Transverse colon (tissue), 4 donors: ENCODE results near the gene LEFTY1. TPM values are rescaled to one million over a fixed set of nuclear protein-coding genes. Genes with fewer than 3 reads are reported as not detected.

Experiments used
- DNase-seq: peaks from one replicate; pipeline ENCODE4 v3.0.0-alpha.2; 2019
- H3K27ac ChIP-seq, 4 donors: fragments of 200-600 bp; sonication (generic); 2 replicates each; pipeline ENCODE4 v1.5.1; 2016 to 2018; ENCODE audit warnings: inconsistent platforms in 4 of 4
- H3K27me3 ChIP-seq: fragments of 200-600 bp; sonication (generic); 2 replicates; pipeline ENCODE4 v1.5.1; 2017; ENCODE audit warnings: inconsistent platforms
- H3K36me3 ChIP-seq, 4 donors: fragments of 200-600 bp; sonication (generic); 2 replicates each; pipeline ENCODE4 v1.5.1; 2017 to 2019; ENCODE audit warnings: inconsistent platforms in 4 of 4
- H3K4me1 ChIP-seq, 4 donors: fragments of 200-600 bp; sonication (generic); 2 replicates each; pipeline ENCODE4 v1.5.1; 2017 to 2020; ENCODE audit warnings: inconsistent platforms in 4 of 4
- H3K4me3 ChIP-seq, 4 donors: fragments of 200-600 bp; sonication (generic); 1 replicate in 1 of 4; 2 replicates in 3 of 4; pipeline versions ENCODE4 v1.5.1 to v1.6.1; 2017 to 2019; ENCODE audit warnings: inconsistent platforms in 4 of 4
- H3K9me3 ChIP-seq, 2 donors: fragments of 200-600 bp; sonication (generic); 2 replicates each; pipeline ENCODE4 v1.5.1; 2017 to 2019; ENCODE audit warnings: inconsistent platforms in 2 of 2
- CTCF ChIP-seq, 5 experiments: fragments of 200-600 bp in 3 of 5; fragments of 450-650 bp in 2 of 5; sonication (generic) in 3 of 5; IDR thresholded peaks; 1 replicate in 2 of 5; 2 replicates in 3 of 5; pipeline ENCODE4 v1.5.1; 2016 to 2017; ENCODE audit warnings: antibody characterized with exemption in 5 of 5, inconsistent platforms in 3 of 5, mild to moderate bottlenecking in 2 of 5, moderate library complexity in 1 of 5
- EP300 ChIP-seq: sonication (generic); formaldehyde crosslinking; IDR thresholded peaks from one replicate; pipeline ENCODE4 v1.6.1; 2017; ENCODE audit warnings: antibody characterized with exemption, low read depth
- POLR2A ChIP-seq: fragments of 450-650 bp; IDR thresholded peaks from one replicate; pipeline ENCODE4 v1.6.1; 2016; ENCODE audit warnings: antibody characterized with exemption, mild to moderate bottlenecking, moderate library complexity
- POLR2AphosphoS5 ChIP-seq, 3 donors: sonication (generic); formaldehyde crosslinking; IDR thresholded peaks; one replicate each; pipeline ENCODE4 v1.6.1; 2016; ENCODE audit warnings: antibody characterized with exemption in 3 of 3
- WGBS, 2 donors: methylation state at CpG; one replicate each; pipeline ENCODE4 v1.1.5; 2018; ENCODE audit warnings: low coverage in 1 of 2; 5-methylcytosine and 5-hydroxymethylcytosine counted together
- in situ Hi-C, 4 donors: fragments of 200-750 bp; cut with MboI; loops; one replicate each; pipeline versions ENCODE4 v1.15.0 to v1.15.1; 2017; ENCODE audit warnings: low sequenced_read_pairs in 3 of 4, low pct_ligation_motif_present in 1 of 4, low pct_unique_long_range_greater_than_20kb in 1 of 4
- intact Hi-C: fragments of 100-400 bp; cut with DNase I; formaldehyde crosslinking; loops from one replicate; pipeline ENCODE4 v1.15.1; 2023; ENCODE audit warnings: low total_unique reads
- total RNA-seq, 4 donors: library from RNA; depleted of rRNA; stranded (reverse); fragments of >200 nt; gene quantifications; one replicate each; pipeline ENCODE4 v1.1.0, GENCODE V29; 2016

Gene LEFTY1
- total RNA-seq, 4 donors from 2014 or later, result 86.0 to 320 (median 214) TPM

DNA sequence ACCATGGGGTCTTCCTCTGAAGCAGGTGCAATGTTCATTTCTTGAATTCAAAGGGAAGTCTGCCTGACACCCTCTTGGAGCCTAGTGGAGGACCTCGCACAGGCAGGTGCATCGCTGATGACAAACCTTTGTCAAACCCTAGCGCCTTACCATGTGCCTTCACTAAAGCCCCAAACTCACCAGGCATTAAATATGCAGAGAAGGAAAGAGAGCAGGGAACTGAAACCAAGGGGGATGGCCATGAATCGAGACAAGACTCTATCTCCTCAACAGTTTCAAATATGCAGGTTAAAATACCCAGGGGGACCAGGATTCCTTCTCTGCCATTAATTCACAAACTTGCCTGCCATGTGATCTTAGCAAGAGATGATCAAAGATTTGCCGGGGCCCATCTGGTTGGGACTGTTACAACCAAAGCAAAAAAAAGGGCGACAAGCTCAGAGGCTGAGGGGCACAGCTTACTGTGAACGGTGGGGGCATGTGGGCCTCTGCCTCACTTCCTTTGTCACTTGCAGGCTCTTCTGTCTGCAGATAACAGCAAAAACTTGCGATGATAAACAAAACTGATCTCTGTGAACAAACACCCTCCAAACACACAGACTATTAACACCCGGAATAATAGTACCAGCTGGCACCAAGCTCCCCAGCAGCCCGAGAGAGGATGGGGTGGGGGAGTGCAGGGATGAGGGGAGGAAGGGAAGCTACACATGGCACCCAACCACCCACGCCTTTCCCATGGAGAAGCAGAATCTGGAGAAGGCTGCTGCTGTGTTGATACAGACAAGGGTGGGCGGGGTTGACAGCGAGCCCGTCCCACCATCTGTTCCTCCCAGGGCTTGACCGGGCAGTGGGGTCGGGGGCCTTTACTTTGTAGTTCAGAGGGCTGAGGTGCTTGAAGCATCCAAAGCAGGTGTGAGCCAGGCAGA, 40.7 kb downstream of the LEFTY1 start:
- no peak overlapping the region for H3K4me3 ChIP-seq
- DNase-seq, result no peak
- 38 to 49% methylated on average over 4 to 16 of the region's 16 CpGs for WGBS, 2 donors
- peaks cover 0 to 33% (median 18%) of the 10 kb centered on the region in 4 donors for H3K4me1 ChIP-seq
- in situ Hi-C loops (no loop called here), intact Hi-C loops (loop anchor here (10.0 kb wide), 1 partner anchor 73 kb away; the partner anchor contains the start of gene SRP9)
- peaks cover 0 to 8% (median 3%) of the 10 kb centered on the region in 4 donors for H3K36me3 ChIP-seq
- H3K9me3 ChIP-seq, result no peaks in the 10 kb centered on the region
- peak overlapping the region; percentile 43 to 71 (median 53) for H3K27ac ChIP-seq
- H3K27me3 ChIP-seq, result no peaks in the 10 kb centered on the region
- TF ChIP-seq POLR2A (no peak), POLR2AphosphoS5 (IDR thresholded peaks at IDR 0.05) (no peak)

DNA sequence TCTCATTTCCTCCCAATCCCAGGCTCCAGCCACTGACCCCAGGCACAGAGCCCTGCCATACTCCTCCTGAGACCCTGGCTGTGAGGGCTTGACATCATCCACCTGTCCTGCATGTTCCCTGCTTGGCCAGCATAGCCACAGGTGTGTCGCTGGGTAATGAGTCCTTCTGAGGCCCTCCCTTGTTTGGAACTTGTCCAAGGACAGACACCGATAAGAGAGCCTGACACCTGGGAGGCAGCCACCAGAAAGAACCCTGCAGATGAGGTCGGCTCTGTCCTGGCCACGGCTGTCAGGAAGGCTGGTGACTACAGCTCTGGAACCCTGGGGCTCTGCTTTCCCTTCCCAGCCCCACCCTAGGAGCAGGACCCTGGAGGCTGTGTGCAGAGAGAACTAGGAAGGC, 41.3 kb downstream of the LEFTY1 start:
- H3K27me3 ChIP-seq, result no peaks in the 10 kb centered on the region
- peak; percentile 76 for DNase-seq
- WGBS, 2 donors, result 35% methylated on average over 4 of the region's 4 CpGs; no CpG with 5 or more reads in 1 of the 2 donors
- no peak overlapping the region for H3K4me3 ChIP-seq
- TF ChIP-seq CTCF (IDR thresholded peaks at IDR 0.05), result peak in 1 of 5 experiments; percentile 25
- TF ChIP-seq EP300, result no peak
- TF ChIP-seq POLR2AphosphoS5 (IDR thresholded peaks at IDR 0.05), result peak in 2 of 3 donors; percentile 46 to 58
- TF ChIP-seq POLR2A, result no peak
- H3K9me3 ChIP-seq, result no peaks in the 10 kb centered on the region
- peaks cover 0 to 33% (median 18%) of the 10 kb centered on the region in 4 donors for H3K4me1 ChIP-seq
- H3K36me3 ChIP-seq, result peaks cover 0 to 8% (median 2%) of the 10 kb centered on the region in 4 donors
- intact Hi-C loops (loop anchor here (10.0 kb wide), 1 partner anchor 73 kb away; the partner anchor contains the start of gene SRP9), in situ Hi-C loops (no loop called here)
- H3K27ac ChIP-seq, result peak overlapping the region; percentile 43 to 71 (median 53)

GRCh38 chr1:225846331-225847310, 42.3 kb downstream of the LEFTY1 start:
- no peaks in the 10 kb centered on the region for H3K27me3 ChIP-seq
- no peak overlapping the region for H3K4me3 ChIP-seq
- H3K36me3 ChIP-seq, result peaks cover 0 to 4% (median 1%) of the 10 kb centered on the region in 4 donors
- peak overlapping the region; percentile 52 to 71 (median 53) for H3K27ac ChIP-seq
- intact Hi-C loops, result loop anchor here (10.0 kb wide), 1 partner anchor 72 kb away; the partner anchor contains the start of gene SRP9
- H3K9me3 ChIP-seq, result no peaks in the 10 kb centered on the region
- in situ Hi-C loops, result no loop called here
- H3K4me1 ChIP-seq, result peaks cover 0 to 25% (median 18%) of the 10 kb centered on the region in 4 donors
- 90% methylated on average over 20 of the region's 20 CpGs; no CpG with 5 or more reads in 1 of the 2 donors for WGBS, 2 donors
- no peak for TF ChIP-seq CTCF (IDR thresholded peaks at IDR 0.05)
- TF ChIP-seq POLR2AphosphoS5 (IDR thresholded peaks at IDR 0.05), result no peak
- TF ChIP-seq EP300, result no peak
- TF ChIP-seq POLR2A, result no peak
- no peak for DNase-seq

DNA sequence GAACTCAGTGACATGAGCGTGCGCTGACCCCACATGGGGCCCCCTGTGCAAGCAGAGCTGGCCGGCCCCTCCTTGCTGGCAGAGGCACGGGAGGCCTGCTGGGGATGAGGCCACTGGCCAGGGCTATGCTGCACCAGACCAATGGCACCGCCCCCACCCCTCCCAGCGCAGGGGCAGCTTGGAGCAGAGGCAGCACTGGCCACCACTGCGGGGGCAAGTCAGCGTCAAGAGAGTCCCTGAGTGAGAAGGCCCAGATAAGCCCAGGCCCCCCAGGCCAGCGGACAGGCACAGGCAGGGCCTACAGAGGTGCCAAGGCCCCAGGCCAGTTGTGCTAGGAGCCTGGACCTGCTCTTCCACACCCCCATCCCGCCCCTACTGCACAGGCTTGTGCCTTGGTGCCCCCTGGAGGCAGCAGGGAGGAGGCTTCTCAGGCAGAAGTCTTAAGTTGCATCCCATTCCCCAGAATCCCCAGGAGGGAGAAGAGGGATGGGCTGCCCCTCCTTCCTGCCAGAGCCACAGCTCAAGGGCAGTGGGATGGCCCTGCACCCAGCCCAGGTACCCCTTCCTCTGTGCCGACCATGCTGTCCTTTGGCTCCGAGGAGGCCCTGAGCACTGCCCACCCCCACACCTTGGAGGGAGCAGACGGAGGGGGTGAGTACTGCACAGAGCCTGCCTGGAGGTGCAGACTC, 43.2 kb downstream of the LEFTY1 start:
- peaks cover 0 to 4% (median 1%) of the 10 kb centered on the region in 4 donors for H3K36me3 ChIP-seq
- H3K27ac ChIP-seq, result peak overlapping the region in 3 of 4 donors; percentile 37 to 52 (median 38)
- DNase-seq, result peak; percentile 74
- H3K9me3 ChIP-seq, result no peaks in the 10 kb centered on the region
- WGBS, 2 donors, result 69 to 100% methylated on average over 1 to 12 of the region's 13 CpGs
- H3K4me3 ChIP-seq, result no peak overlapping the region
- H3K27me3 ChIP-seq, result no peaks in the 10 kb centered on the region
- TF ChIP-seq CTCF (IDR thresholded peaks at IDR 0.05), result peak; percentile 58 to 71 (median 64)
- TF ChIP-seq POLR2AphosphoS5 (IDR thresholded peaks at IDR 0.05), result peak in 2 of 3 donors; percentile 6 to 13
- no peak for TF ChIP-seq POLR2A
- peaks cover 0 to 21% (median 18%) of the 10 kb centered on the region in 4 donors for H3K4me1 ChIP-seq
- intact Hi-C loops, result loop anchor here (1.0 to 10.0 kb wide), 2 partner anchors 71 to 370 kb away; partner anchors contain the start of gene SRP9
- in situ Hi-C loops, result no loop called here
